ENCODE results near the gene CDCA7.

CDCA7 gene

DNA sequence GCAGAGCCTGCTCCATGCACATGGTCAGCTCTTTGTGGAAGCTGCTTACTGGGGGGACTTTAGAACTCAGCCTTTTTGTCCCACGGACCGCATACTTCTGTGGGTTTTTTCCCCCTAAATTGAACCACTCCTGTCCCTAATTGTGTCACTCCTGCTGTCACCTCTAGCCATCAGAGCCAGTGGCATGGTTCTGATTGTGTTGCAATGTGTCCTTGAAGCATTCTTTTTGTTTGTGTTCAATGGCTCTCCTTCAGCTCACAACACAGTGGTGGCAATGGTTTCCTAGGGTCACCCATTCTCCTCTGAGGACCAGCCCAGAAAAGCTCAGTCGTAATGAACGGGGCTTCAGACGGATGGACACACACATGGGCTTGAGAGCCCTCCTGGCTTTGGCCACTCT, 35.4 kb downstream of the CDCA7 start:
- Histone ChIP-seq H3K4me3 (ENCODE audit: low read depth, low read length, poor library complexity, severe bottlenecking) (no peak overlapping the region), H3K27me3 (ENCODE audit: insufficient read depth, low read length) (no peaks in the 10 kb centered on the region), H3K36me3 (ENCODE audit: insufficient read depth, low read length) (0 out of 2 replicates have a peak, but pooled peaks cover 4% of the 10 kb centered on the region), H4K20me1 (ENCODE audit: insufficient read depth, low read length) (no peaks in the 10 kb centered on the region), H3K9me2 (ENCODE audit: low read depth, low read length) (no peaks in the 10 kb centered on the region), H3K4me1 (ENCODE audit: insufficient read depth, low read length, severe bottlenecking) (no peaks in the 10 kb centered on the region), H3K4me2 (ENCODE audit: low read length) (no peak overlapping the region), H2AFZ (ENCODE audit: low read length) (no peak overlapping the region), H3F3A (ENCODE audit: insufficient read depth, low read length) (no peaks in the 10 kb centered on the region), H3K27ac (ENCODE audit: low read depth, low read length, poor library complexity, severe bottlenecking) (no peak overlapping the region), H3K9ac (ENCODE audit: low read length) (no peak overlapping the region), H3K79me2 (ENCODE audit: insufficient read depth, low read length) (no peaks in the 10 kb centered on the region), H3K9me3 (ENCODE audit: low read length) (no peaks in the 10 kb centered on the region)
- TF ChIP-seq EZH2 (IDR thresholded peaks at IDR 0.05; ENCODE audit: borderline replicate concordance, low read length), result no peak
- TF ChIP-seq, protein P1, sequence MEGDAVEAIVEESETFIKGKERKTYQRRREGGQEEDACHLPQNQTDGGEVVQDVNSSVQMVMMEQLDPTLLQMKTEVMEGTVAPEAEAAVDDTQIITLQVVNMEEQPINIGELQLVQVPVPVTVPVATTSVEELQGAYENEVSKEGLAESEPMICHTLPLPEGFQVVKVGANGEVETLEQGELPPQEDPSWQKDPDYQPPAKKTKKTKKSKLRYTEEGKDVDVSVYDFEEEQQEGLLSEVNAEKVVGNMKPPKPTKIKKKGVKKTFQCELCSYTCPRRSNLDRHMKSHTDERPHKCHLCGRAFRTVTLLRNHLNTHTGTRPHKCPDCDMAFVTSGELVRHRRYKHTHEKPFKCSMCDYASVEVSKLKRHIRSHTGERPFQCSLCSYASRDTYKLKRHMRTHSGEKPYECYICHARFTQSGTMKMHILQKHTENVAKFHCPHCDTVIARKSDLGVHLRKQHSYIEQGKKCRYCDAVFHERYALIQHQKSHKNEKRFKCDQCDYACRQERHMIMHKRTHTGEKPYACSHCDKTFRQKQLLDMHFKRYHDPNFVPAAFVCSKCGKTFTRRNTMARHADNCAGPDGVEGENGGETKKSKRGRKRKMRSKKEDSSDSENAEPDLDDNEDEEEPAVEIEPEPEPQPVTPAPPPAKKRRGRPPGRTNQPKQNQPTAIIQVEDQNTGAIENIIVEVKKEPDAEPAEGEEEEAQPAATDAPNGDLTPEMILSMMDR (IDR thresholded peaks at IDR 0.05; ENCODE audit: low read length), result no peak

DNA sequence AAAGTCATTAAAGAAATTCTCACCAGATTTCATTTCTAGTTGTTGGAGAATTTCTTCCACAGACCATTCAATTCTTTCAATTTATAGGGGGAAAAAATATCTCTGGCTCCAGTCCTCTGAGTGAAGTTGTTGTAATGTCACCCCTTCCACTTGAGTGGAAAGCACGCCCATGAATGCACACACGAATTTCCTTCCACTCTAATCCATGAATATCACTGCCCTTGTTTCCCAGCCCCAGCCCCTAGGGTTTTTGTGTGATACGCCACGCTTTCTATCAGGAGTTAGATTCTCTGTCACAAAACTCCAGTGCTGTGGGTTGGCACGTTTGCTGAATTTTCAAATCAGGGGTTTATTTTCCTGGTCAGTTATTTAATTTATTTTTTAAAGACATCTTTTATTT, 38.1 kb downstream of the CDCA7 start:
- H3K79me2 ChIP-seq (ENCODE audit: insufficient read depth, low read length), result no peaks in the 10 kb centered on the region
- H3K9ac ChIP-seq (ENCODE audit: low read length), result no peak overlapping the region
- no peak for TF ChIP-seq EZH2 (IDR thresholded peaks at IDR 0.05; ENCODE audit: borderline replicate concordance, low read length)
- TF ChIP-seq, protein P1 (IDR thresholded peaks at IDR 0.05; ENCODE audit: low read length), result no peak
- no peaks in the 10 kb centered on the region for H3K27me3 ChIP-seq (ENCODE audit: insufficient read depth, low read length)
- no peaks in the 10 kb centered on the region for H4K20me1 ChIP-seq (ENCODE audit: insufficient read depth, low read length)
- H3K4me1 ChIP-seq (ENCODE audit: insufficient read depth, low read length, severe bottlenecking), result no peaks in the 10 kb centered on the region
- H3K36me3 ChIP-seq (ENCODE audit: insufficient read depth, low read length), result no peaks in the 10 kb centered on the region
- no peak overlapping the region for H3K4me3 ChIP-seq (ENCODE audit: low read depth, low read length, poor library complexity, severe bottlenecking)
- no peaks in the 10 kb centered on the region for H3F3A ChIP-seq (ENCODE audit: insufficient read depth, low read length)
- H3K9me2 ChIP-seq (ENCODE audit: low read depth, low read length), result no peaks in the 10 kb centered on the region
- no peak overlapping the region for H3K4me2 ChIP-seq (ENCODE audit: low read length)
- no peak overlapping the region for H2AFZ ChIP-seq (ENCODE audit: low read length)
- no peaks in the 10 kb centered on the region for H3K9me3 ChIP-seq (ENCODE audit: low read length)
- no peak overlapping the region for H3K27ac ChIP-seq (ENCODE audit: low read depth, low read length, poor library complexity, severe bottlenecking)

DNA sequence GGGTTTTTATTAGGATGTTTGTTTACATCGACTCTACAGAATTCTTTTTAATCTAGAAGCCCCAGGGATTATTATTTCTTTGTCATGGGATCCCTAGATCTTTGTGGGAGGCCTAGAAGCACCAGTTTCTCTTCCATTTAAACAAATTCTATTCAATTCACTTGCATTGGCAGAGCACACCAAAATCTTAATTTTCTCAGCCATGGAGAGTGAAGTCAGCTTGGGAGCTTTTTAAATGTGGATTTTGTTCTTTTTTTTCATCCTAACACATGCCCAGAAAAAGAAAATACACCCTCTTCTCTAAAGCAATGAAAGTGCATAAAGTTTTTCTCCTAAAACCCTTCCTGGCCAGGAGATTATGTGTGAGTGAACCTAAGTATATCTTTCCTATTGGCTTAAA, 38.5 kb downstream of the CDCA7 start:
- Histone ChIP-seq H3K4me3 (ENCODE audit: low read depth, low read length, poor library complexity, severe bottlenecking) (no peak overlapping the region), H3K9me2 (ENCODE audit: low read depth, low read length) (no peaks in the 10 kb centered on the region), H3K27ac (ENCODE audit: low read depth, low read length, poor library complexity, severe bottlenecking) (no peak overlapping the region), H3K79me2 (ENCODE audit: insufficient read depth, low read length) (no peaks in the 10 kb centered on the region), H3K9me3 (ENCODE audit: low read length) (no peaks in the 10 kb centered on the region), H3K9ac (ENCODE audit: low read length) (no peak overlapping the region), H3K4me2 (ENCODE audit: low read length) (no peak overlapping the region), H3F3A (ENCODE audit: insufficient read depth, low read length) (no peaks in the 10 kb centered on the region), H3K4me1 (ENCODE audit: insufficient read depth, low read length, severe bottlenecking) (no peaks in the 10 kb centered on the region), H4K20me1 (ENCODE audit: insufficient read depth, low read length) (no peaks in the 10 kb centered on the region), H3K36me3 (ENCODE audit: insufficient read depth, low read length) (no peaks in the 10 kb centered on the region), H2AFZ (ENCODE audit: low read length) (no peak overlapping the region), H3K27me3 (ENCODE audit: insufficient read depth, low read length) (no peaks in the 10 kb centered on the region)
- TF ChIP-seq EZH2 (IDR thresholded peaks at IDR 0.05; ENCODE audit: borderline replicate concordance, low read length), result no peak
- TF ChIP-seq, protein P1 (IDR thresholded peaks at IDR 0.05; ENCODE audit: low read length), result no peak

All from OCI-LY1 (cell line).